K562 (cell line): ENCODE measurements around the gene EPN2. TPM values are rescaled to one million over a fixed set of nuclear protein-coding genes. Genes with fewer than 3 reads are reported as not detected.

Experiments
- ATAC-seq: fragments of 200-7000 bp; cut with Tn5 transposase; 3 replicates; pipeline ENCODE4 v1.9.1; 2020; ENCODE audit warnings: moderate library complexity
- BruUV-seq: library from RNA; stranded (reverse); fragments of 400-500 nt; replicated peaks from 2 replicates; lab custom pipeline; 2021; lab: Mats Ljungman, UMichigan
- CTCF ChIA-PET: fragments of 300-600 bp; formaldehyde crosslinking; extraction: SDS; loops from one replicate; lab custom pipeline; 2021; ENCODE audit warnings: low intra/inter-chr PET ratio; lab: Yijun Ruan, JAX
- POLR2A ChIA-PET: fragments of 300-600, 350-650 bp; sonication (Branson Sonifier 250); formaldehyde crosslinking; extraction: SDS; loops from one replicate; lab custom pipeline; 2021; ENCODE audit warnings: antibody characterized with exemption, inconsistent platforms; lab: Yijun Ruan, JAX
- DNase-seq, 4 experiments: peaks; one replicate each; pipeline versions ENCODE4 v3.0.0 to v3.0.0-alpha.2; 2011 to 2018; ENCODE audit warnings: low spot score in 3 of 4, mixed read lengths in 3 of 4; ENCODE audit errors: extremely low read depth in 1 of 4
- FAIRE-seq: peaks from 2 replicates; lab custom pipeline; 2011; peaks lifted over from hg19 to GRCh38; lab: Jason Lieb, UNC
- H2AFZ ChIP-seq: 2 replicates; pipeline ENCODE4 v1.6.0; 2011; ENCODE audit warnings: low read depth, low read length, control low read depth, inconsistent platforms
- H3K27ac ChIP-seq: fragments of 200-600 bp; 3 replicates; pipeline ENCODE4 v1.8.0; 2011; ENCODE audit warnings: low read depth, mild to moderate bottlenecking, control low read depth, inconsistent platforms, low read length, moderate library complexity, mixed read lengths; ENCODE audit errors: extremely low read depth
- H3K27me3 ChIP-seq, 2 experiments: fragments of 300-600 bp in 1 of 2; 2 replicates in 1 of 2; 3 replicates in 1 of 2; pipeline versions ENCODE4 v1.6.0 to v1.8.0; 2011; ENCODE audit warnings: inconsistent platforms in 2 of 2, low read length in 2 of 2, mild to moderate bottlenecking in 1 of 2, mixed read lengths in 1 of 2, moderate library complexity in 1 of 2; ENCODE audit not compliant: control insufficient read depth in 2 of 2, insufficient read depth in 2 of 2
- H3K36me3 ChIP-seq: fragments of 300-600 bp; 3 replicates; pipeline ENCODE4 v1.8.0; 2011; ENCODE audit warnings: mild to moderate bottlenecking, low read length, inconsistent platforms; ENCODE audit not compliant: control insufficient read depth, insufficient read depth
- H3K4me1 ChIP-seq, 2 experiments: fragments of 200-600 bp in 1 of 2; replicated peaks in 1 of 2; 2 replicates in 1 of 2; 3 replicates in 1 of 2; pipeline versions ENCODE4 v1.5.1 to v1.8.0; 2011; ENCODE audit warnings: inconsistent platforms in 2 of 2, low read length in 2 of 2, mild to moderate bottlenecking in 1 of 2, mixed read lengths in 1 of 2, moderate library complexity in 1 of 2; ENCODE audit not compliant: control insufficient read depth in 2 of 2, insufficient read depth in 2 of 2
- H3K4me2 ChIP-seq: 2 replicates; pipeline ENCODE4 v1.6.1; 2011; ENCODE audit warnings: low read length, control low read depth, inconsistent platforms, mixed read lengths; ENCODE audit not compliant: insufficient read depth
- H3K4me3 ChIP-seq: fragments of 200-600 bp; sonication (generic), shearing (Covaris generic); 2 replicates; pipeline ENCODE4 v1.5.1; 2016; ENCODE audit warnings: control low read depth, inconsistent platforms
- H3K79me2 ChIP-seq: fragments of 200-600 bp; 3 replicates; pipeline ENCODE4 v1.8.0; 2011; ENCODE audit warnings: low read length, inconsistent platforms; ENCODE audit not compliant: control insufficient read depth, insufficient read depth
- H3K9ac ChIP-seq, 2 experiments: 2 replicates each; pipeline versions ENCODE4 v1.6.0 to v1.6.1; 2011; ENCODE audit warnings: low read depth in 2 of 2, low read length in 2 of 2, control low read depth in 1 of 2, inconsistent platforms in 1 of 2, mild to moderate bottlenecking in 1 of 2, mixed read lengths in 1 of 2; ENCODE audit not compliant: insufficient read depth in 1 of 2
- H3K9me1 ChIP-seq: one replicate; pipeline ENCODE4 v1.6.0; 2011; ENCODE audit warnings: inconsistent platforms, mild to moderate bottlenecking, low read length, moderate library complexity; ENCODE audit not compliant: control insufficient read depth, insufficient read depth
- H3K9me3 ChIP-seq: replicated peaks from 2 replicates; pipeline ENCODE4 v1.5.1; 2011; ENCODE audit warnings: low read depth, low read length, inconsistent platforms; ENCODE audit not compliant: control insufficient read depth, insufficient read depth
- H4K20me1 ChIP-seq: replicated peaks from 2 replicates; pipeline ENCODE4 v1.6.1; 2011; ENCODE audit warnings: low read length, inconsistent platforms, mixed read lengths; ENCODE audit not compliant: control insufficient read depth, insufficient read depth
- ATF6 ChIP-seq: sonication (generic); formaldehyde crosslinking; IDR thresholded peaks from 2 replicates; pipeline ENCODE4 v1.4.0; 2020; ENCODE audit warnings: mild to moderate bottlenecking, missing genetic modification reagents
- CHD4 ChIP-seq: fragments of 200-600 bp; sonication (generic); IDR thresholded peaks from 3 replicates; pipeline ENCODE4 v1.6.1; 2012; ENCODE audit warnings: low read depth, mild to moderate bottlenecking, mixed read lengths, low read length, inconsistent platforms; ENCODE audit not compliant: insufficient read depth, insufficient replicate concordance, poor library complexity, severe bottlenecking
- HDAC1 ChIP-seq, 2 experiments: fragments of 450-650 bp; IDR thresholded peaks; 2 replicates each; pipeline ENCODE4 v1.6.1; 2016 to 2017; ENCODE audit warnings: inconsistent platforms in 1 of 2, mild to moderate bottlenecking in 1 of 2, moderate library complexity in 1 of 2
- HMGN3 ChIP-seq: IDR thresholded peaks from 2 replicates; pipeline ENCODE4 v1.6.1; 2011; ENCODE audit warnings: borderline replicate concordance, low read depth, mild to moderate bottlenecking, mixed read lengths, low read length; ENCODE audit not compliant: insufficient read length; ENCODE audit errors: extremely low read depth
- SMARCE1 ChIP-seq: fragments of 450-650 bp; IDR thresholded peaks from 2 replicates; pipeline ENCODE4 v1.7.1; 2016; ENCODE audit warnings: mild to moderate bottlenecking
- TAF7 ChIP-seq: fragments of 450-650 bp; IDR thresholded peaks from 2 replicates; pipeline ENCODE4 v1.6.1; 2016; ENCODE audit warnings: missing genetic modification characterization, missing compliant biosample characterization
- ZNF121 ChIP-seq: sonication (generic); formaldehyde crosslinking; conservative IDR thresholded peaks from 2 replicates; pipeline ENCODE4 v1.8.0; 2022; ENCODE audit warnings: missing genetic modification reagents
- ZNF133 ChIP-seq: fragments of 250-450 bp; sonication (Bioruptor Pico); IDR thresholded peaks from 2 replicates; pipeline ENCODE4 v1.4.0; 2020; ENCODE audit warnings: mild to moderate bottlenecking
- WGBS: fragments of 100-300 bp; shearing (Covaris generic); methylation state at CpG from one replicate; pipeline ENCODE4 v1.1.6; 2016; ENCODE audit warnings: low coverage, mixed read lengths; ENCODE audit not compliant: insufficient coverage; ENCODE audit errors: missing lambda C conversion rate; 5-methylcytosine and 5-hydroxymethylcytosine counted together
- in situ Hi-C: fragments of 300-500 bp; cut with MboI; formaldehyde crosslinking; loops from 4 replicates; pipeline ENCODE4 v1.15.0; 2018; ENCODE audit warnings: inconsistent platforms, mixed read lengths
- intact Hi-C: fragments of 100-400 bp; cut with micrococcal nuclease; formaldehyde crosslinking; loops from 2 replicates; pipeline ENCODE4 v1.14.2; 2022
- polyA plus RNA-seq, 8 experiments: library from polyadenylated mRNA; depleted of rRNA in 4 of 8; stranded (reverse) in 5 of 8; unstranded in 3 of 8; fragments of >200 nt; fragmentation: Nextera tagmentation in 2 of 8; fragmentation: Illumina TruSeq in 1 of 8; extraction: Ambion mirVana in 2 of 8; extraction: Trizol in 1 of 8; gene quantifications; 2 replicates each; pipeline versions ENCODE4 v1.2.1 to v1.2.3, GENCODE V29; 2011 to 2014; ENCODE audit warnings: inconsistent platforms in 1 of 8, missing spikeins in 1 of 8
- total RNA-seq, 7 experiments: library from RNA; depleted of rRNA in 6 of 7; stranded (reverse); fragments of >200 nt in 6 of 7; fragmentation: Illumina TruSeq in 2 of 7; extraction: Trizol in 2 of 7; gene quantifications; 2 replicates each; pipeline versions ENCODE4 v1.2.1 to v1.2.3, GENCODE V29; 2011 to 2021; ENCODE audit warnings: low replicate concordance in 1 of 7

The EPN2 gene
- total and polyA plus RNA-seq, 9 of the 15 experiments (the other 6 are each of a cell fraction or from before 2014, with no cell fraction given) = 1.0 to 12.9 (median 8.9) TPM

DNA sequence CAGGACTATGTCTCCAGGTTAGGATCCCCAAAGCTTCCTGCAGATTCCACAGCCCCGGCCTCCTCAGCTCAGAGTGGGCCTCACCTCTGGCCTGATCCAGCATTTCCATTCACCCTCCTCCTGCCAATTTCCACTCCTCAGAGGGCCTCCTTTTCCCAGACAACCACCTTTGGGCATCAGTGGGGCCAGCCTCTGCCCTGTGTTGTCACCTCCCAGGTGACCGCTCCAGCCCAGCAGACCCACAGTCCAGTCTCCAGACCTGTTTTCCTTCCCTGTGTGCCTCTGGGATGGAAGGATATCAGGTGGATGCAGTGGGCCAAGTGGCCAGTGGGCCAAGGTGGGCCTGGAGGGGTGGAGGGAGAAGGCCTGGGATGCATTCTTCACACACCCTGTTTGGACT, 92.7 kb downstream of the EPN2 start:
- Histone ChIP-seq H2AFZ (no peak overlapping the region), H3K9me1 (no peaks in the 10 kb centered on the region), H3K27ac (no peak overlapping the region), H3K4me2 (no peak overlapping the region), H4K20me1 (no peaks in the 10 kb centered on the region), H3K9ac (no peak overlapping the region; a peak in 1 of 4 replicates), H3K36me3 (no peaks in the 10 kb centered on the region; the same call in 2 of the 3 replicates), H3K4me3 (no peak overlapping the region), H3K4me1 (peaks cover 0 to 7% of the 10 kb centered on the region in 2 experiments; a peak in 2 of 5 replicates), H3K9me3 (no peaks in the 10 kb centered on the region), H3K79me2 (no peaks in the 10 kb centered on the region), H3K27me3 (no peaks in the 10 kb centered on the region)
- no peak for DNase-seq
- ATAC-seq = no peak
- CTCF ChIA-PET = no interaction called here
- WGBS = 100% methylated on average over 1 of the region's 2 CpGs
- in situ Hi-C loops = no loop called here
- FAIRE-seq = no peak
- intact Hi-C loops = no loop called here
- TF ChIP-seq HDAC1 (IDR thresholded peaks at IDR 0.05) (no peak), ZNF121 (CRISPR knock-in tag) (no peak), SMARCE1 (no peak), TAF7 (no peak)
- POLR2A ChIA-PET = no interaction called here
- no TSS peak for BruUV-seq

GRCh38 chr17:19330271-19330670, 93.1 kb downstream of the EPN2 start:
- Histone ChIP-seq H3K27me3 (no peaks in the 10 kb centered on the region), H3K9ac (no peak overlapping the region), H3K4me3 (no peak overlapping the region), H2AFZ (no peak overlapping the region), H3K4me1 (peaks cover 0 to 7% of the 10 kb centered on the region in 2 experiments; a peak in 2 of 5 replicates), H3K4me2 (no peak overlapping the region), H4K20me1 (no peaks in the 10 kb centered on the region)
- WGBS = 35% methylated on average over 3 of the region's 3 CpGs
- in situ Hi-C loops = no loop called here
- TF ChIP-seq ATF6 = no peak
- TF ChIP-seq CHD4 = no peak
- no peak for TF ChIP-seq HMGN3
- TF ChIP-seq ZNF133 (CRISPR knock-in tag) = no peak
- TF ChIP-seq, all 486 proteins: peak for 0
- FAIRE-seq (no peak), DNase-seq (no peak), ATAC-seq (no peak)
- no peaks in the 10 kb centered on the region for H3K79me2 ChIP-seq
- intact Hi-C loops = no loop called here
- no peak overlapping the region for H3K27ac ChIP-seq
- no peaks in the 10 kb centered on the region for H3K9me3 ChIP-seq
- no peaks in the 10 kb centered on the region for H3K9me1 ChIP-seq
- CTCF ChIA-PET = no interaction called here
- no TSS peak for BruUV-seq
- POLR2A ChIA-PET = interaction anchor here (0.8 to 1.1 kb wide), 2 partner anchors 17 to 57 kb away, joined by 3 read pairs; no protein-coding TSS in a partner anchor
- no peaks in the 10 kb centered on the region; the same call in 2 of the 3 replicates for H3K36me3 ChIP-seq
